ENCODE measurements around the gene DACT3. TPM values are rescaled to one million over a fixed set of nuclear protein-coding genes. Genes with fewer than 3 reads are reported as not detected.

The DACT3 gene
- total RNA-seq, 2 experiments from 2014 or later = 2.8 to 3.0 TPM

DNA sequence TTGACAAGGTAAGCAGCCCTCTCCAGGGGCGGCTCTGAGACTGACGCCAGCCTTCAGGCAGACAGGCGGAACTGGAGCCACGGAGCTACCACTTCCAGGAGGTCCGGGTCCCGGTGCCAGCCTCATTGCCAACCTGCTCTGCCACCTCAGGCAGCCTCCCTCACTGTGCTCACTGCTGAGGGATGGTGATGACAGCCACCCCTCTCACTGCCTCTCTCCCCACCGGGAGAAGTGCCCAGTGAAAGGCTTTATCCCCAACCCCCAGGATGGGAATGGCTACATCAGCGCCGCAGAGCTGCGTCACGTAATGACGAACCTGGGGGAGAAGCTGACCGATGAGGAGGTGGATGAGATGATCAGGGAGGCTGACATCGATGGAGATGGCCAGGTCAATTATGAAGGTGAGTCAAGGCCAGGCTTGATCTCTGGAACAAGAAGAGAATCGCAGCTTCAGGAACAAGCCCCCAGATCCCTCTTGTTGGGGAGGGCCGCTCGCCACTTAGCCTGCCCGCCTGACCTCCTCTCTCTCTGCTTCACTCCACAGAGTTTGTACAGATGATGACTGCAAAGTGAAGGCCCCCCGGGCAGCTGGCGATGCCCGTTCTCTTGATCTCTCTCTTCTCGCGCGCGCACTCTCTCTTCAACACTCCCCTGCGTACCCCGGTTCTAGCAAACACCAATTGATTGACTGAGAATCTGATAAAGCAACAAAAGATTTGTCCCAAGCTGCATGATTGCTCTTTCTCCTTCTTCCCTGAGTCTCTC, 52.2 kb downstream of the DACT3 start:
- Mint-ChIP-seq H3K9me3 (no peaks in the 10 kb centered on the region), H3K27me3 (no peaks in the 10 kb centered on the region), H3K36me3 (peaks cover 41% of the 10 kb centered on the region), H3K4me3 (no peak overlapping the region), H3K4me1 (ENCODE audit: low read depth) (peaks cover 51% of the 10 kb centered on the region), H3K27ac (no peak overlapping the region)
- ChIA-PET CTCF (interaction anchor here (1.3 kb wide), 1 partner anchor 29 kb away, joined by 3 read pairs; no protein-coding TSS in a partner anchor), POLR2A (interaction anchor here (0.8 kb wide), 1 partner anchor 16 kb away, joined by 3 read pairs; the partner anchor contains the start of gene PTGIR)
- DNase-seq = no peak
- intact Hi-C loops (cut with micrococcal nuclease) = no loop called here

DNA sequence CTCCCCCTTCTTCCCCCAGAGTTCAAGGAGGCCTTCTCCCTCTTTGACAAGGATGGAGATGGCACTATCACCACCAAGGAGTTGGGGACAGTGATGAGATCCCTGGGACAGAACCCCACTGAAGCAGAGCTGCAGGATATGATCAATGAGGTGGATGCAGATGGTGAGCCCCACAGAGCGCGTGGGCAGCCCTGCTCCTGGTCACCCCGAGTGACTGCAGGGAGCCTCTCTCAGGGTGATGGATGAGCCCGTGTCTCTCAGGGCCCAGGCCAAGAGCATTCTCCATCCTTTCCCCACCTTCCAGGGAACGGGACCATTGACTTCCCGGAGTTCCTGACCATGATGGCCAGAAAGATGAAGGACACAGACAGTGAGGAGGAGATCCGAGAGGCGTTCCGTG, 52.8 kb downstream of the DACT3 start:
- H3K4me1 Mint-ChIP-seq (ENCODE audit: low read depth) = peaks cover 55% of the 10 kb centered on the region
- no peak overlapping the region for H3K4me3 Mint-ChIP-seq
- H3K36me3 Mint-ChIP-seq = peaks cover 46% of the 10 kb centered on the region
- intact Hi-C loops (cut with micrococcal nuclease) = no loop called here
- no peaks in the 10 kb centered on the region for H3K9me3 Mint-ChIP-seq
- POLR2A ChIA-PET = no interaction called here
- no peak overlapping the region for H3K27ac Mint-ChIP-seq
- CTCF ChIA-PET = no interaction called here
- H3K27me3 Mint-ChIP-seq = no peaks in the 10 kb centered on the region
- no peak for DNase-seq

DNA sequence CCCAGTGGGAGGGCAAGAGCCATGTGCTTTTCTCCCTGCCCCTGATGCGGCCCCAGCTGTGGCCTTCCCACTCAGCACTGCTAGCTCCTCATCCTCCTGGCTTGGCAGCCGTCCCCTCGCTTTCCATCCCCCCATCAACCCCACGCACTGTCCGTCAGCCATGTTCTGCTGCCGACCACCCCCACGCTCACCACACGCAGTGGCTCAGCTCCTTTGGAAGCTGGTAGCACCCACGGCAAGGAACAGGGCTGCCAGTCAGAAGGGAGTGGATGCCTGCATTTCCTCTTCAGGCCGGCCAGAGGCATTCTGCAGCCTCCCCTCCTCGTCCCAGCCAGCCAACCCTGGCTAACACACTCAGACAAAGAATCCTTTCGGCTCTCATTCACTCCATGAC, 53.5 kb downstream of the DACT3 start:
- POLR2A ChIA-PET = interaction anchor here (0.7 to 1.2 kb wide), 2 partner anchors 51 to 107 kb away, joined by 3 to 5 read pairs; no protein-coding TSS in a partner anchor
- H3K4me1 Mint-ChIP-seq (ENCODE audit: low read depth) = peaks cover 57% of the 10 kb centered on the region
- CTCF ChIA-PET = interaction anchor here (1.5 to 1.9 kb wide), 3 partner anchors 9 to 92 kb away, joined by 4 to 18 read pairs (median 4); no protein-coding TSS in a partner anchor
- no peaks in the 10 kb centered on the region for H3K9me3 Mint-ChIP-seq
- peaks cover 49% of the 10 kb centered on the region for H3K36me3 Mint-ChIP-seq
- no peak for DNase-seq
- H3K27me3 Mint-ChIP-seq = no peaks in the 10 kb centered on the region
- no peak overlapping the region for H3K27ac Mint-ChIP-seq
- intact Hi-C loops (cut with micrococcal nuclease) = no loop called here
- H3K4me3 Mint-ChIP-seq = no peak overlapping the region

DNA sequence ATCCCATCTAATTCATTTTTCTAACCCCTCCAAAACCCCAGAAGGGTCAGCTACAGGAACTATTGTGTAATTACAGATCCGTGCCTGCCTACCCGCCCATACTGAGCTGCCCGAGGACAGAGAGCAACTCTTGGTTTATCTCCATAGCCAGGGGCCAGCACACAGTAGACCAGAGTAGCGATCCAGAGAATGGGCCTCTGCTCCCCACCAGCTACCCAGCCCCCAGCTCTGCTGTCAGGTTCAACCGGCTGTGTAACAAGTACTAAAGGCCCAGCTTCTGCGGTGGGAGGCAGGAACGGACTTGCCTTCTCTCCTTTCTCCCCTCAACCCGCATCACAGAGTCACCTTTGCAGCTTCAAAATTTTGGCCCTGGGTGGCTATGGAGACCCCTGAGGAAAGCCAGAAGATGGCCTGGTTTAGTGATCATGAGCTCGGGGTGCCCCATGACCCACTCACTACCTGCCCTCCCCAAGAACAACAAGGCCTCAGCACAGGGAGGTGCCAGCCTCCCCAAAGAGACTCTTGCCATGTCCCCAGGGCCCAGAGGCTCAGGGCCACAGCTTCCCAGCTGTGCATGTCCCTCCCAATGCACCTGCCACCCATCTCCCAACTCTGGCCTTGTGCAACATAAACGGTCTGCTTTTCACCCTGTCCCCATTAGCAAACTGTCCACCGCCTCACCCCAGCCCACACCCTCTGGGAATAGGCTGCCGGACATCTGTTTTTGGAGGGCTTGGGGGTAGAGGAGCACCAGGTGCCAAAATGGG, 54.1 kb downstream of the DACT3 start:
- Mint-ChIP-seq H3K27me3 (no peaks in the 10 kb centered on the region), H3K4me3 (no peak overlapping the region), H3K36me3 (peaks cover 54% of the 10 kb centered on the region), H3K4me1 (ENCODE audit: low read depth) (peaks cover 51% of the 10 kb centered on the region), H3K9me3 (no peaks in the 10 kb centered on the region), H3K27ac (no peak overlapping the region)
- intact Hi-C loops (cut with micrococcal nuclease) = no loop called here
- POLR2A ChIA-PET = interaction anchor here (0.7 to 1.2 kb wide), 3 partner anchors 13 to 108 kb away, joined by 3 to 5 read pairs (median 3); no protein-coding TSS in a partner anchor
- CTCF ChIA-PET = interaction anchor here (1.5 to 1.9 kb wide), 3 partner anchors 10 to 91 kb away, joined by 4 to 18 read pairs (median 4); no protein-coding TSS in a partner anchor
- no peak for DNase-seq

GRCh38 chr19:46606019-46606418, 55.0 kb downstream of the DACT3 start:
- POLR2A ChIA-PET = interaction anchor here (1.2 kb wide), 1 partner anchor 14 kb away, joined by 3 read pairs; no protein-coding TSS in a partner anchor
- H3K36me3 Mint-ChIP-seq = peaks cover 52% of the 10 kb centered on the region
- intact Hi-C loops (cut with micrococcal nuclease) = no loop called here

DNA sequence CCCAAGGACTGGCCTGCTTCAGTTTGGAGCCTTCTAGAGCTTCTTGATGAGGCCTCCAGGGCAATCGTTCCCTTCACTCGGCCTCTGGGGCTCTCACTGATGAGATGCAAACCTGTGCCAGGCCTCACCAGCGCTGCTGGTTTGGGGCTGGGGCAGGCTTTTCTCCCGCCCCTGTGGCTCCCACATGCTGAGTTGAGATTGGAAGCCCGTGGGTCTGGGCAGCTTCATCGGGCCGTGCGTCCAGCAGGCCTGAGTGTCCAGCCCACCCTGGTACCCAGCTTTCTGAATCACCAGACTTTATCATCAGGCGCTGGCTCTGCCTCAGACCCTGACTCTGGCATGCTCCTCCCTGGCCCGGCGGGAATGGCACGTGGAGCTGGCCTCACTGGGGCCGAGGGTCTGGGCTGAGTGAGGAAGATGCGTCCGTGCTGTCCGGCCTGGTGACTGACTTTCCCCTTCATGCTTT, 55.6 kb downstream of the DACT3 start:
- Mint-ChIP-seq H3K27me3 (no peaks in the 10 kb centered on the region), H3K4me1 (ENCODE audit: low read depth) (peaks cover 36% of the 10 kb centered on the region), H3K4me3 (no peak overlapping the region), H3K36me3 (peaks cover 50% of the 10 kb centered on the region), H3K9me3 (no peaks in the 10 kb centered on the region), H3K27ac (no peak overlapping the region)
- DNase-seq = no peak
- ChIA-PET POLR2A (interaction anchor here (1.0 to 1.2 kb wide), 2 partner anchors 13 to 14 kb away, joined by 3 to 4 read pairs; no protein-coding TSS in a partner anchor), CTCF (interaction anchor here (1.0 to 2.3 kb wide), 4 partner anchors 9 to 123 kb away, joined by 3 to 21 read pairs (median 10); no protein-coding TSS in a partner anchor)
- intact Hi-C loops (cut with micrococcal nuclease) = no loop called here

More at GRCh38 chr19:46606019-46606418, 55.0 kb downstream of the DACT3 start:
- Mint-ChIP-seq H3K9me3 (no peaks in the 10 kb centered on the region), H3K4me3 (no peak overlapping the region), H3K4me1 (ENCODE audit: low read depth) (peaks cover 42% of the 10 kb centered on the region), H3K27me3 (no peaks in the 10 kb centered on the region), H3K27ac (no peak overlapping the region)
- CTCF ChIA-PET = interaction anchor here (1.1 to 2.3 kb wide), 4 partner anchors 9 to 56 kb away, joined by 3 to 21 read pairs (median 11); no protein-coding TSS in a partner anchor
- no peak for DNase-seq

- ChIA-PET POLR2A (interaction anchor here (1.0 kb wide), 1 partner anchor 14 kb away, joined by 4 read pairs; no protein-coding TSS in a partner anchor), CTCF (interaction anchor here (1.0 to 2.3 kb wide), 3 partner anchors 10 to 124 kb away, joined by 3 to 21 read pairs (median 3); no protein-coding TSS in a partner anchor)
- Mint-ChIP-seq H3K9me3 (no peaks in the 10 kb centered on the region), H3K27me3 (no peaks in the 10 kb centered on the region), H3K36me3 (peaks cover 47% of the 10 kb centered on the region), H3K4me1 (ENCODE audit: low read depth) (peaks cover 36% of the 10 kb centered on the region), H3K4me3 (no peak overlapping the region), H3K27ac (no peak overlapping the region)
- intact Hi-C loops (cut with micrococcal nuclease) = loop anchor here (5.0 kb wide), 1 partner anchor 78 kb away; no protein-coding TSS in a partner anchor
- no peak for DNase-seq
These were observed 56.1 kb downstream of the DACT3 start for GRCh38 chr19:46604781-46605355.

DNA sequence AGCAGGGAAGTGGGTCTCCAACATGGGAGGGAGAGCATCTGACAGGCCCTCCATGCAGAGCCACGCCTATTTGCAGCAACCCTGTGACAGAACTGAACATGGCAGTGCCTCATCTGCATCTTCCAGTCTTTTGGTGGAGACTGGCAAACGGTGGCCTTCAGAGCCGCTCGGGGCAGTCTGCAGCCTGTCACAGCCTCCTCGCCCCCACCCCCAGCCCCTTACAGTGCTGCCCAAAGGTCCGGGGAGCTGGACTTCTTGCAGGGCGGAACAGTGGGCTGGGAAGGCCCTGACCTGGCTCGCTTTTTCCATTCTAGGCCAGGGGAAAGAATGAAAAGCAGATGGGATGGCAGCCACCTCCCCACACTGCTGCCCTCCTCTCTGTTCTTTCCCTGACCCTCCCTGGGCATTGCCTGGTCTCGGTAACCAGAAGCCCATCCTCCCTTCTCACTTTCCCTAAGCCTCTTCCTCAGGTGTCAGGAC, 57.2 kb downstream of the DACT3 start:
- Mint-ChIP-seq H3K27ac (peak overlapping the region; percentile 100), H3K27me3 (no peaks in the 10 kb centered on the region), H3K9me3 (peaks cover 3% of the 10 kb centered on the region), H3K4me3 (peak overlapping the region; percentile 95), H3K36me3 (peaks cover 39% of the 10 kb centered on the region), H3K4me1 (ENCODE audit: low read depth) (peaks cover 35% of the 10 kb centered on the region)
- intact Hi-C loops (cut with micrococcal nuclease) = loop anchor here (1.0 to 5.0 kb wide), 3 partner anchors 8 to 76 kb away; no protein-coding TSS in a partner anchor
- POLR2A ChIA-PET = interaction anchor here (1.2 to 4.1 kb wide), 3 partner anchors 7 to 58 kb away, joined by 3 to 50 read pairs (median 9); partner anchors contain the start of genes DACT3 and PTGIR
- CTCF ChIA-PET = interaction anchor here (0.8 to 4.2 kb wide), 4 partner anchors 11 to 150 kb away, joined by 3 to 40 read pairs (median 27); partner anchors contain the start of gene DACT3
- no peak for DNase-seq

- Mint-ChIP-seq H3K36me3 (peaks cover 37% of the 10 kb centered on the region), H3K27me3 (no peaks in the 10 kb centered on the region), H3K27ac (peak overlapping the region; percentile 100), H3K4me3 (peak overlapping the region; percentile 95), H3K4me1 (ENCODE audit: low read depth) (peaks cover 34% of the 10 kb centered on the region), H3K9me3 (peaks cover 8% of the 10 kb centered on the region)
- ChIA-PET CTCF (interaction anchor here (0.6 to 4.2 kb wide), 5 partner anchors 11 to 151 kb away, joined by 3 to 40 read pairs (median 17); partner anchors contain the start of gene DACT3), POLR2A (interaction anchor here (1.2 to 4.1 kb wide), 5 partner anchors 8 to 58 kb away, joined by 3 to 50 read pairs (median 9); partner anchors contain the start of genes DACT3 and PTGIR)
- intact Hi-C loops (cut with micrococcal nuclease) = loop anchor here (1.0 to 5.0 kb wide), 3 partner anchors 8 to 76 kb away; no protein-coding TSS in a partner anchor
- no peak for DNase-seq
These were observed 57.8 kb downstream of the DACT3 start for GRCh38 chr19:46603195-46603637.

GRCh38 chr19:46602392-46603194, 58.4 kb downstream of the DACT3 start:
- DNase-seq = peak; percentile 76
- Mint-ChIP-seq H3K27ac (peak overlapping the region; percentile 100), H3K27me3 (no peaks in the 10 kb centered on the region), H3K4me3 (peak overlapping the region; percentile 95), H3K9me3 (peaks cover 10% of the 10 kb centered on the region), H3K4me1 (ENCODE audit: low read depth) (peaks cover 31% of the 10 kb centered on the region), H3K36me3 (peaks cover 31% of the 10 kb centered on the region)
- CTCF ChIA-PET = interaction anchor here (0.6 to 4.2 kb wide), 8 partner anchors 9 to 185 kb away, joined by 3 to 40 read pairs (median 6); partner anchors contain the start of gene DACT3
- POLR2A ChIA-PET = interaction anchor here (0.6 to 4.1 kb wide), 9 partner anchors 9 to 511 kb away, joined by 3 to 50 read pairs (median 5); partner anchors contain the start of genes DACT3, PTGIR, SLC1A5 and ZC3H4
- intact Hi-C loops (cut with micrococcal nuclease) = loop anchor here (1.0 to 5.0 kb wide), 3 partner anchors 9 to 75 kb away; no protein-coding TSS in a partner anchor

Data from activated CD4-positive, alpha-beta memory T cell treated with anti-CD3 and anti-CD28 coated beads for 36 hours (primary cell).